Liver (tissue), 9 donors: ENCODE results near the gene TMEM63B. TPM values are rescaled to one million over a fixed set of nuclear protein-coding genes. Genes with fewer than 3 reads are reported as not detected.
A peak's percentile ranks its signal among the peaks of the same experiment; 100 is the strongest.

ENCODE experiments used
- DNase-seq: peaks from one replicate; pipeline ENCODE4 v3.0.0-alpha.2; 2017; ENCODE audit warnings: low spot score
- H3K27ac ChIP-seq, 2 donors: one replicate each; pipeline ENCODE4 v1.7.0; 2013; ENCODE audit warnings: inconsistent platforms in 2 of 2, low read length in 2 of 2, control low read depth in 1 of 2, low read depth in 1 of 2, mild to moderate bottlenecking in 1 of 2
- H3K27me3 ChIP-seq, 4 donors: one replicate each; pipeline versions ENCODE4 v1.6.1 to v1.7.0; 2013; ENCODE audit warnings: low read length in 3 of 4, inconsistent platforms in 1 of 4, mild to moderate bottlenecking in 1 of 4, moderate library complexity in 1 of 4; ENCODE audit not compliant: control insufficient read depth in 4 of 4, insufficient read depth in 4 of 4
- H3K36me3 ChIP-seq, 4 donors: one replicate each; pipeline versions ENCODE4 v1.6.1 to v1.7.0; 2013; ENCODE audit warnings: low read length in 3 of 4, mild to moderate bottlenecking in 3 of 4, low read depth in 1 of 4, moderate library complexity in 1 of 4; ENCODE audit not compliant: control insufficient read depth in 4 of 4, insufficient read depth in 3 of 4
- H3K4me1 ChIP-seq, 4 donors: one replicate each; pipeline versions ENCODE4 v1.6.1 to v1.7.0; 2013; ENCODE audit warnings: low read length in 3 of 4, mild to moderate bottlenecking in 3 of 4, moderate library complexity in 1 of 4; ENCODE audit not compliant: control insufficient read depth in 4 of 4, insufficient read depth in 4 of 4
- H3K4me3 ChIP-seq, 3 donors: one replicate each; pipeline versions ENCODE4 v1.6.1 to v1.7.0; 2013; ENCODE audit warnings: low read length in 3 of 3, control low read depth in 1 of 3, low read depth in 1 of 3, mild to moderate bottlenecking in 1 of 3
- H3K9ac ChIP-seq, 2 donors: one replicate each; pipeline ENCODE4 v1.7.0; 2013; ENCODE audit warnings: low read length in 2 of 2, mild to moderate bottlenecking in 2 of 2, moderate library complexity in 2 of 2, control low read depth in 1 of 2, low read depth in 1 of 2
- H3K9me3 ChIP-seq, 4 donors: one replicate each; pipeline versions ENCODE4 v1.6.1 to v1.7.0; 2013; ENCODE audit warnings: low read length in 3 of 4; ENCODE audit not compliant: control insufficient read depth in 4 of 4
- ATF3 ChIP-seq: IDR thresholded peaks from 2 replicates; pipeline ENCODE4 v1.6.1; 2016; ENCODE audit warnings: antibody characterized with exemption
- EGR1 ChIP-seq, 2 donors: IDR thresholded peaks; 2 replicates each; pipeline ENCODE4 v1.6.1; 2016 to 2018; ENCODE audit warnings: antibody characterized with exemption in 2 of 2, low read depth in 2 of 2
- FOXA1 ChIP-seq: IDR thresholded peaks from 2 replicates; pipeline ENCODE4 v1.6.1; 2016; ENCODE audit warnings: antibody characterized with exemption
- FOXA2 ChIP-seq: IDR thresholded peaks from 2 replicates; pipeline ENCODE4 v1.6.1; 2016; ENCODE audit warnings: antibody characterized with exemption
- GABPA ChIP-seq, 2 donors: IDR thresholded peaks in 1 of 2; conservative IDR thresholded peaks in 1 of 2; 2 replicates each; pipeline ENCODE4 v1.6.1; 2016; ENCODE audit warnings: antibody characterized with exemption in 2 of 2, mild to moderate bottlenecking in 1 of 2, moderate library complexity in 1 of 2
- HNF4A ChIP-seq, 2 donors: conservative IDR thresholded peaks; 2 replicates each; pipeline ENCODE4 v1.6.1; 2016; ENCODE audit warnings: antibody characterized with exemption in 2 of 2, mild to moderate bottlenecking in 2 of 2
- HNF4G ChIP-seq: IDR thresholded peaks from 2 replicates; pipeline ENCODE4 v1.6.1; 2016; ENCODE audit warnings: antibody characterized with exemption
- JUND ChIP-seq, 2 donors: IDR thresholded peaks; 2 replicates each; pipeline ENCODE4 v1.6.1; 2016; ENCODE audit warnings: antibody characterized with exemption in 2 of 2
- MAX ChIP-seq: IDR thresholded peaks from 2 replicates; pipeline ENCODE4 v1.6.1; 2016; ENCODE audit warnings: antibody characterized with exemption
- NR2F2 ChIP-seq: IDR thresholded peaks from 2 replicates; pipeline ENCODE4 v1.6.1; 2016; ENCODE audit warnings: antibody characterized with exemption
- RXRA ChIP-seq, 2 donors: IDR thresholded peaks; 2 replicates each; pipeline ENCODE4 v1.6.1; 2017 to 2018; ENCODE audit warnings: antibody characterized with exemption in 2 of 2, mild to moderate bottlenecking in 1 of 2
- YY1 ChIP-seq: IDR thresholded peaks from 2 replicates; pipeline ENCODE4 v1.6.1; 2016; ENCODE audit warnings: antibody characterized with exemption, mild to moderate bottlenecking
- ZBTB33 ChIP-seq: IDR thresholded peaks from 2 replicates; pipeline ENCODE4 v1.6.1; 2016; ENCODE audit warnings: antibody characterized with exemption
- whole genome bisulfite sequencing: extraction: QIAGEN DNeasy Blood & Tissue Kit; methylation state at CpG from one replicate; pipeline ENCODE4 v1.1.7; 2013; 5-methylcytosine and 5-hydroxymethylcytosine counted together
- polyA plus RNA-seq, 2 donors: library from polyadenylated mRNA; stranded (reverse) in 1 of 2; unstranded in 1 of 2; fragments of 200-250 nt in 1 of 2; fragments of >200 nt in 1 of 2; fragmentation: Nextera tagmentation in 1 of 2; extraction: Ambion mirVana in 1 of 2; gene quantifications; one replicate each; pipeline versions ENCODE4 v1.2.1 to v1.2.3, GENCODE V29; 2013 to 2015
- total RNA-seq, 2 donors: library from RNA; depleted of rRNA; stranded (reverse); fragments of >200 nt; gene quantifications; one replicate each; pipeline ENCODE4 v1.2.3, GENCODE V29; 2014
- TF ChIP-seq, protein P1 (sequence below): IDR thresholded peaks from 2 replicates; pipeline ENCODE4 v1.6.1; 2016; ENCODE audit warnings: antibody characterized with exemption, mild to moderate bottlenecking
- donor health status: healthy.
- donor health status: healthy.
- donor health status: healthy.
- donor health status: healthy.
- donor health status: healthy.

TMEM63B gene
- total and polyA plus RNA-seq, 4 donors = 9.6 to 64.9 (median 37.6) TPM

GRCh38 chr6:44120692-44121443, 6.5 kb upstream of the TMEM63B start:
- WGBS = 60% methylated on average over 4 of the region's 4 CpGs

GRCh38 chr6:44122801-44123200, 4.6 kb upstream of the TMEM63B start:
- Histone ChIP-seq H3K4me1 (peaks cover 14 to 68% (median 51%) of the 10 kb centered on the region in 4 donors), H3K4me3 (no peak overlapping the region)
- TF ChIP-seq NR2F2 (peak; percentile 24), MAX (no peak)

More at GRCh38 chr6:44120692-44121443, 6.5 kb upstream of the TMEM63B start:
- Histone ChIP-seq H3K4me3 (no peak overlapping the region), H3K9ac (no peak overlapping the region), H3K9me3 (no peaks in the 10 kb centered on the region), H3K27me3 (no peaks in the 10 kb centered on the region), H3K27ac (no peak overlapping the region), H3K4me1 (peaks cover 21 to 74% (median 63%) of the 10 kb centered on the region in 4 donors), H3K36me3 (no peaks in the 10 kb centered on the region)
- no peak for DNase-seq
- TF ChIP-seq RXRA (IDR thresholded peaks at IDR 0.05) (no peak), ZBTB33 (no peak), HNF4A (conservative IDR thresholded peaks at IDR 0.05) (no peak), FOXA1 (no peak), FOXA2 (no peak), GABPA (IDR thresholded peaks at IDR 0.05 in 1 of 2, conservative IDR thresholded peaks at IDR 0.05 in 1 of 2) (no peak), YY1 (no peak)

DNA sequence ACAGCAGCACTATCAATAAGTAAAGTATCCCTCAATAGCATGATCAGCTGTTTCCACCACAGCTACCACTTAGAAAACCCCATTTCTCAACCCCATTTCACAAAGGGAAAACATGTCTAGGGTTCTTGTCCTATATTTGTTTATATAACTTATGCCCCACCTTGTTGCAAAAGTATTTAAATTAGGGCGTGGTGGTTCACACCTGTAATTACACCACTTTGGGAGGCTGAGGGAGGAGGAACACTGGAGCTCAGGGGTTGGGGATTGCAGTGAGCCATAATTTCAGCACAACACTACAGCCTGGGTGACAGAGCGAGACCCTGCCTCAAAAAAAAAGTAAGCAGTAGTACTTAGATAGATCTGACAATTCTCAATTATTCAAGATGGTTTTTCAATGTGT, 3.8 kb upstream of the TMEM63B start:
- TF ChIP-seq ATF3 (no peak), JUND (IDR thresholded peaks at IDR 0.05) (no peak), RXRA (IDR thresholded peaks at IDR 0.05) (no peak), FOXA2 (no peak), HNF4G (no peak), GABPA (IDR thresholded peaks at IDR 0.05 in 1 of 2, conservative IDR thresholded peaks at IDR 0.05 in 1 of 2) (no peak), EGR1 (IDR thresholded peaks at IDR 0.05; ENCODE audit: low read depth in 2 of 2) (no peak), ZBTB33 (no peak)
- TF ChIP-seq, protein P1, sequence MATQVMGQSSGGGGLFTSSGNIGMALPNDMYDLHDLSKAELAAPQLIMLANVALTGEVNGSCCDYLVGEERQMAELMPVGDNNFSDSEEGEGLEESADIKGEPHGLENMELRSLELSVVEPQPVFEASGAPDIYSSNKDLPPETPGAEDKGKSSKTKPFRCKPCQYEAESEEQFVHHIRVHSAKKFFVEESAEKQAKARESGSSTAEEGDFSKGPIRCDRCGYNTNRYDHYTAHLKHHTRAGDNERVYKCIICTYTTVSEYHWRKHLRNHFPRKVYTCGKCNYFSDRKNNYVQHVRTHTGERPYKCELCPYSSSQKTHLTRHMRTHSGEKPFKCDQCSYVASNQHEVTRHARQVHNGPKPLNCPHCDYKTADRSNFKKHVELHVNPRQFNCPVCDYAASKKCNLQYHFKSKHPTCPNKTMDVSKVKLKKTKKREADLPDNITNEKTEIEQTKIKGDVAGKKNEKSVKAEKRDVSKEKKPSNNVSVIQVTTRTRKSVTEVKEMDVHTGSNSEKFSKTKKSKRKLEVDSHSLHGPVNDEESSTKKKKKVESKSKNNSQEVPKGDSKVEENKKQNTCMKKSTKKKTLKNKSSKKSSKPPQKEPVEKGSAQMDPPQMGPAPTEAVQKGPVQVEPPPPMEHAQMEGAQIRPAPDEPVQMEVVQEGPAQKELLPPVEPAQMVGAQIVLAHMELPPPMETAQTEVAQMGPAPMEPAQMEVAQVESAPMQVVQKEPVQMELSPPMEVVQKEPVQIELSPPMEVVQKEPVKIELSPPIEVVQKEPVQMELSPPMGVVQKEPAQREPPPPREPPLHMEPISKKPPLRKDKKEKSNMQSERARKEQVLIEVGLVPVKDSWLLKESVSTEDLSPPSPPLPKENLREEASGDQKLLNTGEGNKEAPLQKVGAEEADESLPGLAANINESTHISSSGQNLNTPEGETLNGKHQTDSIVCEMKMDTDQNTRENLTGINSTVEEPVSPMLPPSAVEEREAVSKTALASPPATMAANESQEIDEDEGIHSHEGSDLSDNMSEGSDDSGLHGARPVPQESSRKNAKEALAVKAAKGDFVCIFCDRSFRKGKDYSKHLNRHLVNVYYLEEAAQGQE = no peak
- 92% methylated on average over 2 of the region's 2 CpGs for WGBS
- no peak overlapping the region for H3K4me3 ChIP-seq
- H3K9ac ChIP-seq = no peak overlapping the region
- no peaks in the 10 kb centered on the region for H3K9me3 ChIP-seq
- H3K4me1 ChIP-seq = peaks cover 16 to 65% (median 49%) of the 10 kb centered on the region in 4 donors
- H3K27ac ChIP-seq = no peak overlapping the region
- no peaks in the 10 kb centered on the region for H3K27me3 ChIP-seq
- no peak for DNase-seq
- H3K36me3 ChIP-seq = no peaks in the 10 kb centered on the region

More at GRCh38 chr6:44122801-44123200, 4.6 kb upstream of the TMEM63B start:
- DNase-seq = no peak
- WGBS = 49% methylated on average over 1 of the region's 1 CpG
- Histone ChIP-seq H3K36me3 (no peaks in the 10 kb centered on the region), H3K27ac (no peak overlapping the region), H3K9ac (no peak overlapping the region), H3K9me3 (no peaks in the 10 kb centered on the region), H3K27me3 (no peaks in the 10 kb centered on the region)
